Osteocyte (in vitro differentiated cells): ENCODE data around the gene S100B. TPM values are rescaled to one million over a fixed set of nuclear protein-coding genes. Genes with fewer than 3 reads are reported as not detected.

ENCODE experiments used
- DNase-seq: peaks from one replicate; pipeline ENCODE4 v3.0.0; 2021; ENCODE audit warnings: mixed read lengths; ENCODE audit not compliant: unreplicated experiment; ENCODE audit errors: extremely low spot score
- H3K27ac Mint-ChIP-seq: one replicate; pipeline ENCODE4 v1.8.0; 2021; ENCODE audit warnings: mild to moderate bottlenecking, mixed read lengths; ENCODE audit not compliant: unreplicated experiment
- H3K27me3 Mint-ChIP-seq: one replicate; pipeline ENCODE4 v1.8.0; 2021; ENCODE audit warnings: mixed read lengths; ENCODE audit not compliant: unreplicated experiment
- H3K36me3 Mint-ChIP-seq: one replicate; pipeline ENCODE4 v1.8.0; 2021; ENCODE audit warnings: mixed read lengths; ENCODE audit not compliant: unreplicated experiment
- H3K4me1 Mint-ChIP-seq: one replicate; pipeline ENCODE4 v1.8.0; 2021; ENCODE audit warnings: mixed read lengths; ENCODE audit not compliant: unreplicated experiment
- H3K4me3 Mint-ChIP-seq: one replicate; pipeline ENCODE4 v1.8.0; 2021; ENCODE audit warnings: mild to moderate bottlenecking, moderate library complexity, mixed read lengths; ENCODE audit not compliant: unreplicated experiment
- H3K9me3 Mint-ChIP-seq: one replicate; pipeline ENCODE4 v1.8.0; 2021; ENCODE audit warnings: mixed read lengths; ENCODE audit not compliant: unreplicated experiment
- CTCF ChIP-seq: fragments of 200-600 bp; sonication (generic); IDR thresholded peaks from 2 replicates; pipeline ENCODE4 v1.5.0; 2021; ENCODE audit warnings: antibody characterized with exemption, mild to moderate bottlenecking, moderate library complexity
- total RNA-seq: library from RNA; stranded (reverse); gene quantifications from 2 replicates; pipeline ENCODE4 v1.2.1, GENCODE V29; 2021

The S100B gene
- total RNA-seq, 1 donor from 2014 or later, result not detected

- Mint-ChIP-seq H3K36me3 (peaks cover 39% of the 10 kb centered on the region), H3K4me3 (no peak overlapping the region), H3K4me1 (no peaks in the 10 kb centered on the region), H3K9me3 (no peaks in the 10 kb centered on the region), H3K27ac (no peak overlapping the region), H3K27me3 (no peaks in the 10 kb centered on the region)
- TF ChIP-seq CTCF, result no peak
- DNase-seq, result peak; percentile 77
These were observed 47.4 kb downstream of the S100B start for GRCh38 chr21:46557469-46557868.

- H3K27ac Mint-ChIP-seq, result no peak overlapping the region
- H3K4me3 Mint-ChIP-seq, result no peak overlapping the region
- peaks cover 34% of the 10 kb centered on the region for H3K36me3 Mint-ChIP-seq
- DNase-seq, result no peak
- no peak for TF ChIP-seq CTCF
- H3K9me3 Mint-ChIP-seq, result no peaks in the 10 kb centered on the region
- H3K27me3 Mint-ChIP-seq, result no peaks in the 10 kb centered on the region
- H3K4me1 Mint-ChIP-seq, result no peaks in the 10 kb centered on the region
These were observed 48.1 kb downstream of the S100B start for GRCh38 chr21:46556802-46557201.

GRCh38 chr21:46555678-46556077 lies 49.2 kb downstream of the S100B start:
- no peak for TF ChIP-seq CTCF
- DNase-seq, result peak; percentile 71
- Mint-ChIP-seq H3K27me3 (no peaks in the 10 kb centered on the region), H3K4me3 (no peak overlapping the region), H3K36me3 (peaks cover 33% of the 10 kb centered on the region), H3K4me1 (no peaks in the 10 kb centered on the region), H3K27ac (no peak overlapping the region), H3K9me3 (no peaks in the 10 kb centered on the region)

GRCh38 chr21:46555225-46555617 lies 49.7 kb downstream of the S100B start:
- no peak for TF ChIP-seq CTCF
- Mint-ChIP-seq H3K4me3 (no peak overlapping the region), H3K36me3 (peaks cover 31% of the 10 kb centered on the region), H3K9me3 (no peaks in the 10 kb centered on the region), H3K27me3 (no peaks in the 10 kb centered on the region), H3K4me1 (no peaks in the 10 kb centered on the region), H3K27ac (no peak overlapping the region)
- DNase-seq, result no peak

- Mint-ChIP-seq H3K27ac (no peak overlapping the region), H3K4me3 (no peak overlapping the region), H3K27me3 (no peaks in the 10 kb centered on the region), H3K36me3 (peaks cover 27% of the 10 kb centered on the region), H3K9me3 (no peaks in the 10 kb centered on the region), H3K4me1 (no peaks in the 10 kb centered on the region)
- TF ChIP-seq CTCF, result no peak
- DNase-seq, result no peak
These were observed 50.3 kb downstream of the S100B start for GRCh38 chr21:46554431-46555224.
